PC-3 (cell line): ENCODE results near the gene SPTBN2. TPM values are rescaled to one million over a fixed set of nuclear protein-coding genes. Genes with fewer than 3 reads are reported as not detected.
"Not testable (repeated sequence)": the region's sequence is repeated elsewhere in the genome, so short reads cannot be mapped to it uniquely, and the experiment has no call there.

Source experiments
- ATAC-seq: fragments of 200-7000 bp; cut with Tn5 transposase; 2 replicates; pipeline ENCODE4 v1.9.1; 2020; ENCODE audit warnings: mild to moderate bottlenecking, moderate library complexity
- BruUV-seq: library from RNA; stranded (reverse); fragments of 400-500 nt; replicated peaks from 2 replicates; lab custom pipeline; 2021; lab: Mats Ljungman, UMichigan
- CTCF ChIA-PET: fragments of 300-600 bp; sonication (Branson Sonifier 250); formaldehyde crosslinking; loops from one replicate; lab custom pipeline; 2022; ENCODE audit warnings: antibody characterized with exemption; lab: Charles Lee
- POLR2A ChIA-PET: fragments of 300-600 bp; sonication (Branson Sonifier 250); formaldehyde crosslinking; loops from one replicate; lab custom pipeline; 2022; ENCODE audit warnings: antibody characterized with exemption; ENCODE audit not compliant: unreplicated experiment; lab: Charles Lee
- DNase-seq: peaks from one replicate; pipeline ENCODE4 v3.0.0-alpha.2; 2015
- H2AFZ ChIP-seq: fragments of 300-600 bp; sonication (generic); 2 replicates; pipeline ENCODE4 v1.6.0; 2016; ENCODE audit warnings: antibody characterized with exemption, low read length
- H3F3A ChIP-seq: fragments of 300-600 bp; sonication (generic); one replicate; pipeline ENCODE4 v1.6.0; 2017; ENCODE audit warnings: antibody characterized with exemption, low read length, control low read depth, mild to moderate bottlenecking; ENCODE audit not compliant: unreplicated experiment
- H3K27ac ChIP-seq: fragments of 300-600 bp; sonication (generic); 2 replicates; pipeline ENCODE4 v1.5.1; 2016; ENCODE audit warnings: mild to moderate bottlenecking, low read length
- H3K27me3 ChIP-seq: fragments of 300-600 bp; sonication (generic); 2 replicates; pipeline ENCODE4 v1.6.1; 2016; ENCODE audit warnings: low read length, mixed read lengths
- H3K36me3 ChIP-seq: fragments of 300-600 bp; sonication (generic); 2 replicates; pipeline ENCODE4 v1.6.1; 2016; ENCODE audit warnings: low read depth, mixed run types, low read length, mixed read lengths
- H3K4me1 ChIP-seq: fragments of 300-600 bp; sonication (generic); 2 replicates; pipeline ENCODE4 v1.5.1; 2016; ENCODE audit warnings: low read length; ENCODE audit not compliant: insufficient read depth
- H3K4me2 ChIP-seq: fragments of 300-600 bp; sonication (generic); 2 replicates; pipeline ENCODE4 v1.6.0; 2016; ENCODE audit warnings: low read length
- H3K4me3 ChIP-seq: fragments of 300-600 bp; sonication (generic); 2 replicates; pipeline ENCODE4 v1.5.1; 2016; ENCODE audit warnings: mild to moderate bottlenecking, low read length, mixed read lengths
- H3K79me2 ChIP-seq: fragments of 300-600 bp; sonication (generic); 2 replicates; pipeline ENCODE4 v1.6.1; 2017; ENCODE audit warnings: low read length, mixed read lengths
- H3K9ac ChIP-seq: fragments of 300-600 bp; sonication (generic); 2 replicates; pipeline ENCODE4 v1.6.0; 2016; ENCODE audit warnings: mild to moderate bottlenecking, low read length
- H3K9me2 ChIP-seq: fragments of 300-600 bp; sonication (generic); replicated peaks from 2 replicates; pipeline ENCODE4 v1.6.1; 2016; ENCODE audit warnings: mixed run types, low read length, mixed read lengths
- H3K9me3 ChIP-seq: fragments of 300-600 bp; sonication (generic); 2 replicates; pipeline ENCODE4 v1.6.1; 2016; ENCODE audit warnings: low read length, mixed read lengths
- H4K20me1 ChIP-seq: fragments of 300-600 bp; sonication (generic); 2 replicates; pipeline ENCODE4 v1.6.1; 2016; ENCODE audit warnings: low read length, mixed read lengths
- EZH2 ChIP-seq: fragments of 300-600 bp; sonication (generic); IDR thresholded peaks from one replicate; pipeline ENCODE4 v1.6.1; 2017; ENCODE audit warnings: antibody characterized with exemption, mild to moderate bottlenecking, low read length; ENCODE audit not compliant: unreplicated experiment
- EZH2phosphoT487 ChIP-seq: fragments of 300-600 bp; sonication (generic); IDR thresholded peaks from 2 replicates; pipeline ENCODE4 v1.6.1; 2018; ENCODE audit warnings: mild to moderate bottlenecking, antibody characterized with exemption, low read length, borderline replicate concordance
- intact Hi-C: fragments of 100-400 bp; cut with micrococcal nuclease; formaldehyde crosslinking; loops from 2 replicates; pipeline ENCODE4 v1.9.0; 2023
- total RNA-seq: library from RNA; depleted of rRNA; stranded (reverse); fragments of >200 nt; gene quantifications from 2 replicates; pipeline ENCODE4 v1.2.3, GENCODE V29; 2014
- TF ChIP-seq, protein P1 (sequence below): fragments of 300-600 bp; sonication (generic); conservative IDR thresholded peaks from 2 replicates; pipeline ENCODE4 v1.5.1; 2017; ENCODE audit warnings: antibody characterized with exemption, low read depth, mild to moderate bottlenecking, low read length

SPTBN2 gene
- total RNA-seq, 1 experiment from 2014 or later: 74.9 TPM

DNA sequence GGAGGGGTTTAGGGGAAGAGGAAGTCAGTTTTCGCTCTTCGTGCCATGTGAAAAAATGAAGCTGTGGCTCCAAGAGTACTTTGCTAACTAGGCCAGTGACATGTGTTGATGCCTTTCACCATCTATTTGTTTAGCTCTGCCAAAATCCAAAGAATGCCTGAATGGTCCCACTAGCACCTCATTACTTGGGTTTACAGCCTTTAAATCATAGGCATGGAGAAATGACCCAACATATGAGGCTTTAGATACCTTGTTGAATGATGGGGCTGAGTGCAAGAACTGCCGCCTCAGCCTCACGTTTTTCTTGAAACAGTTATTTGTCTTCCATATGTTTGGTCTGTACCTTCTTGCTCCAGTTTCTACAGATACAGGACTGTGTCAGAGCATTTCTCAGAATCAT, 82.2 kb downstream of the SPTBN2 start:
- no peak overlapping the region for H3K27ac ChIP-seq
- ChIA-PET CTCF (no interaction called here), POLR2A (no interaction called here)
- no peak overlapping the region for H3K4me2 ChIP-seq
- H3K36me3 ChIP-seq: peaks cover 87% of the 10 kb centered on the region
- H3K9me2 ChIP-seq: no peaks in the 10 kb centered on the region
- no peak overlapping the region for H3K4me3 ChIP-seq
- H3K27me3 ChIP-seq: no peaks in the 10 kb centered on the region
- no peak overlapping the region for H2AFZ ChIP-seq
- H3K79me2 ChIP-seq: peaks cover 98% of the 10 kb centered on the region
- peaks cover 6% of the 10 kb centered on the region for H3F3A ChIP-seq
- ATAC-seq: no peak
- no peaks in the 10 kb centered on the region for H3K9me3 ChIP-seq
- BruUV-seq: no TSS peak
- no peak for DNase-seq
- intact Hi-C loops: no loop called here
- peaks cover 14% of the 10 kb centered on the region for H3K4me1 ChIP-seq
- no peak overlapping the region for H3K9ac ChIP-seq
- H4K20me1 ChIP-seq: peaks cover 76% of the 10 kb centered on the region
- TF ChIP-seq EZH2phosphoT487 (no peak), EZH2 (no peak)
- TF ChIP-seq, protein P1, sequence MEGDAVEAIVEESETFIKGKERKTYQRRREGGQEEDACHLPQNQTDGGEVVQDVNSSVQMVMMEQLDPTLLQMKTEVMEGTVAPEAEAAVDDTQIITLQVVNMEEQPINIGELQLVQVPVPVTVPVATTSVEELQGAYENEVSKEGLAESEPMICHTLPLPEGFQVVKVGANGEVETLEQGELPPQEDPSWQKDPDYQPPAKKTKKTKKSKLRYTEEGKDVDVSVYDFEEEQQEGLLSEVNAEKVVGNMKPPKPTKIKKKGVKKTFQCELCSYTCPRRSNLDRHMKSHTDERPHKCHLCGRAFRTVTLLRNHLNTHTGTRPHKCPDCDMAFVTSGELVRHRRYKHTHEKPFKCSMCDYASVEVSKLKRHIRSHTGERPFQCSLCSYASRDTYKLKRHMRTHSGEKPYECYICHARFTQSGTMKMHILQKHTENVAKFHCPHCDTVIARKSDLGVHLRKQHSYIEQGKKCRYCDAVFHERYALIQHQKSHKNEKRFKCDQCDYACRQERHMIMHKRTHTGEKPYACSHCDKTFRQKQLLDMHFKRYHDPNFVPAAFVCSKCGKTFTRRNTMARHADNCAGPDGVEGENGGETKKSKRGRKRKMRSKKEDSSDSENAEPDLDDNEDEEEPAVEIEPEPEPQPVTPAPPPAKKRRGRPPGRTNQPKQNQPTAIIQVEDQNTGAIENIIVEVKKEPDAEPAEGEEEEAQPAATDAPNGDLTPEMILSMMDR: no peak

DNA sequence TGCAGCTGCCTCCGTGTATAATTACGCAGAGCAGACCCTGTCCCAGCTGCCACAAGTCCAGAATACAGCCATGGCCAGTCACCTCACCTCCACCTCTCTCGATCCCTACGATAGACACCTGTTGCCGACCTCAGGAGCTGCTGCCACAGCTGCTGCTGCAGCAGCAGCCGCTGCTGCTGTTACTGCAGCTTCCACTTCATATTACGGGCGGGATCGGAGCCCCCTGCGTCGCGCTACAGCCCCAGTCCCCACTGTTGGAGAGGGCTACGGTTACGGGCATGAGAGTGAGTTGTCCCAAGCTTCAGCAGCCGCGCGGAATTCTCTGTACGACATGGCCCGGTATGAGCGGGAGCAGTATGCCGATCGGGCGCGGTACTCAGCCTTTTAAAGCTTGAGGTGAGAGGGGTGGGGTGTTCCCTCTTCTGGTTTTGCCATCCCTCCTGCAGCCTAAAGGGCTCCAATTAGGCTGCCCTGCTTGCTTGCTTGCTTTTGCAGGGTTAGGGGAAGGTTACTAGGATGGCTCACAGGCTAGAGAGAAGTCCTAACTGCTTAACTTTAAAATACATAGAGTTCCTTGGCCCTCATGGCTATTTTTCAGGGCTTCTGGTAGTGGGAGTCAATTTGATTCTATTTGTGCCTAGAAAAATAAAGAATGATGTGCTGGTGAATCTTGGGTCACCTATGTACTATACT, 85.1 kb downstream of the SPTBN2 start:
- TF ChIP-seq EZH2: no peak
- TF ChIP-seq, protein P1: no peak
- no peak for TF ChIP-seq EZH2phosphoT487
- Histone ChIP-seq H3K9ac (no peak overlapping the region), H3K27me3 (no peaks in the 10 kb centered on the region), H3K36me3 (peaks cover 89% of the 10 kb centered on the region), H3K9me3 (no peaks in the 10 kb centered on the region), H3K4me2 (peak overlapping the region; percentile 20), H4K20me1 (peaks cover 93% of the 10 kb centered on the region), H3K4me1 (peaks cover 35% of the 10 kb centered on the region), H3K9me2 (no peaks in the 10 kb centered on the region), H3K79me2 (peaks cover 100% of the 10 kb centered on the region), H2AFZ (no peak overlapping the region), H3K4me3 (no peak overlapping the region), H3F3A (no peaks in the 10 kb centered on the region), H3K27ac (no peak overlapping the region)
- no TSS peak for BruUV-seq
- POLR2A ChIA-PET: no interaction called here
- CTCF ChIA-PET: no interaction called here
- intact Hi-C loops: no loop called here
- DNase-seq (no peak), ATAC-seq (no peak)

DNA sequence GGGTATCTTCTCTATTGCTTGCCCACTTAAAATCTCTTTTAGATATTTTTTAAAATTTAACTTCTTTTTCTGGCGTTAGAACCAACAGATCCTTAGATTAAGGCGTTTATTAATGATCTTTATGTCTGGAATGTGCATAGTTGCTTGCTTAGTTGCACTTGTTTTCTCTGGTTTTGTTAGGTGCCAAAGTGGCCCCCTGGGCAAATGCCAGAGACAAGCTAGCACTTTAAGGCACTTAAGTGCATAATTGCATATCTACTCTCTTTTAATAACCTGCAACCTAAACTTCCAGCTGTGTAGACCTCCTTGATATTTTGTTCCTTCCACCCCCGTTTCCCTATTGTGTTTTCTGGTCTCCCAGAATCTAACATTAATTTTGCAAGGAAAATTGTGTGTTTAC, 87.2 kb downstream of the SPTBN2 start:
- Histone ChIP-seq H3K9me3 (no peaks in the 10 kb centered on the region), H3K9ac (no peak overlapping the region), H3K4me1 (peaks cover 43% of the 10 kb centered on the region), H3K4me3 (peak overlapping the region; percentile 95), H3K79me2 (peaks cover 97% of the 10 kb centered on the region), H3K4me2 (peak overlapping the region; percentile 94), H3K36me3 (peaks cover 72% of the 10 kb centered on the region), H3F3A (peaks cover 7% of the 10 kb centered on the region), H2AFZ (no peak overlapping the region), H3K27me3 (no peaks in the 10 kb centered on the region), H3K9me2 (no peaks in the 10 kb centered on the region), H4K20me1 (peaks cover 80% of the 10 kb centered on the region), H3K27ac (no peak overlapping the region)
- no peak for DNase-seq
- BruUV-seq: no TSS peak
- TF ChIP-seq EZH2phosphoT487: no peak
- TF ChIP-seq EZH2: no peak
- ATAC-seq: no peak
- intact Hi-C loops: no loop called here
- ChIA-PET POLR2A (interaction anchor here (0.5 kb wide), 1 partner anchor 20 kb away, joined by 3 read pairs; no protein-coding TSS in a partner anchor), CTCF (interaction anchor here (0.7 kb wide), 1 partner anchor 37 kb away, joined by 3 read pairs; no protein-coding TSS in a partner anchor)

DNA sequence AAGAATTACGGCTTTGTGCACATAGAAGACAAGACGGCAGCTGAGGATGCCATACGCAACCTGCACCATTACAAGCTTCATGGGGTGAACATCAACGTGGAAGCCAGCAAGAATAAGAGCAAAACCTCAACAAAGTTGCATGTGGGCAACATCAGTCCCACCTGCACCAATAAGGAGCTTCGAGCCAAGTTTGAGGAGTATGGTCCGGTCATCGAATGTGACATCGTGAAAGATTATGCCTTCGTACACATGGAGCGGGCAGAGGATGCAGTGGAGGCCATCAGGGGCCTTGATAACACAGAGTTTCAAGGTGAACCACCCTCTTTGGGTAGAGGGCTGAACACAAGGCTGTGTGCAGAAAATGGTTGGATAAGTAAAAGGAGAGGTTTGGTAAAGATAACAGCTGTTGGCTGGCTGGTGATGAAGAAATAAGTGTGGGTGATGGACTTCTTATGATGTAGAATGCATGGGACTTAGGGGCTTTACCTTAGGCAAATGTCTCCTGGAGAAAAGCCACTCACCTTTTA, 89.1 kb downstream of the SPTBN2 start:
- H3K9ac ChIP-seq, H3K9me2 ChIP-seq, POLR2A ChIA-PET, H2AFZ ChIP-seq, BruUV-seq, H3K9me3 ChIP-seq, DNase-seq, H3F3A ChIP-seq, CTCF ChIA-PET, H3K27ac ChIP-seq, ATAC-seq, H3K27me3 ChIP-seq: not testable (repeated sequence)
- peak overlapping the region; percentile 94 for H3K4me2 ChIP-seq
- H4K20me1 ChIP-seq: peaks cover 61% of the 10 kb centered on the region
- H3K4me1 ChIP-seq: peaks cover 43% of the 10 kb centered on the region
- H3K4me3 ChIP-seq: peak overlapping the region; percentile 95
- intact Hi-C loops: loop anchor here (2.0 kb wide), 1 partner anchor 23 kb away; the partner anchor contains the start of gene RBM14
- H3K36me3 ChIP-seq: peaks cover 52% of the 10 kb centered on the region
- H3K79me2 ChIP-seq: peaks cover 97% of the 10 kb centered on the region
